ENCODE data around the gene AUTS2.

The AUTS2 gene

DNA sequence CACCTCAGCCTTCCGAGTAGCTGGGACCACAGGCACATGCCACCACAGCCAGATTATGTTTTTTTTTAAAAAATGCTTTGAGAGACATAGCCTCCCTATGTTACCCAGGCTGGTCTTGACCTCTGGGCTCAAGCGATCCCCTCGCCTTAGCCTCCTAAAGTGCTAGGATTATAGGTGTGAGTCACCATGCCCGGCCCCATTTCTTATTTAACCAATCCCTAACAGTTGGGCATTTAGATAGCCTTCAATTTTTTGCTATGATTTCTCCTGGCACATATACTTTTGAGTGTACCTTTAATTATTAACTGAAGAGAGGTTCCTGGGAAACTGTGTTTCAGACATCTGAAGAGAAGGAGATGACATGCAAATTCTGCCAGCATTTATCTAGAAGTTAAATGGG, 22.6 kb upstream of the AUTS2 start:
- no peak for TF ChIP-seq SUZ12 (IDR thresholded peaks at IDR 0.05; ENCODE audit: extremely low read depth, insufficient read depth, insufficient read length)
- no peak for TF ChIP-seq ZNF274 (IDR thresholded peaks at IDR 0.05; ENCODE audit: low read depth, low read length)
- TF ChIP-seq YY1 (IDR thresholded peaks at IDR 0.05; ENCODE audit: insufficient read depth, insufficient read length) = no peak

DNA sequence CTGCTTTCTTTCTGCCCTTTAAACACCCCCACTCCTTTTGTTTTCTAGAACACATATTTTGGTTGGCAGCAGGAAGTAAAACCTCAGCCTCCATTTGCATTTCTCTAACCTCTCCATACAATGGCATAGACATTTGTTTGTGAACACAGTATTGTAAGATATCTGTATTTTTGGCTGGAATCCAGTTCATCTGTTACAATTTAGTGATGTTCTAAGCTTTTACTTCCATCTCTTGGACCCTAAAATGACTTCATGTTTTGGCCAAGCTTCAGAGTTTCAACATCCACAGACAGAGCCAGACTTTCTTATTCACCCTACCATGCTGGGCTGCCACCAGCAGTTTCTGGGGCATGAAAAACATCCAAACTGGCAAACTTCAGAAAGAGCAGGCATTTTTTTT, 21.1 kb upstream of the AUTS2 start:
- no peak for TF ChIP-seq ZNF274 (IDR thresholded peaks at IDR 0.05; ENCODE audit: low read depth, low read length)
- no peak for TF ChIP-seq YY1 (IDR thresholded peaks at IDR 0.05; ENCODE audit: insufficient read depth, insufficient read length)
- no peak for TF ChIP-seq SUZ12 (IDR thresholded peaks at IDR 0.05; ENCODE audit: extremely low read depth, insufficient read depth, insufficient read length)
- Histone ChIP-seq H3K27me3 (ENCODE audit: insufficient read depth, insufficient read length) (no peaks in the 10 kb centered on the region), H3K36me3 (ENCODE audit: insufficient read depth, insufficient read length, low read length) (no peaks in the 10 kb centered on the region), H3K4me1 (ENCODE audit: insufficient read depth, insufficient read length) (no peaks in the 10 kb centered on the region), H3K4me3 (ENCODE audit: insufficient read length, low read depth) (no peak overlapping the region), H3K9ac (ENCODE audit: insufficient read length, low read depth) (no peak overlapping the region), H3K9me3 (ENCODE audit: insufficient read depth, low read length) (no peaks in the 10 kb centered on the region)
- no peak for DNase-seq (ENCODE audit: low read depth, low spot score)

More for the DNA sequence above, 22.6 kb upstream of the AUTS2 start:
- no peak for DNase-seq (ENCODE audit: low read depth, low spot score)
- Histone ChIP-seq H3K9me3 (ENCODE audit: insufficient read depth, low read length) (no peaks in the 10 kb centered on the region), H3K36me3 (ENCODE audit: insufficient read depth, insufficient read length, low read length) (no peaks in the 10 kb centered on the region), H3K4me3 (ENCODE audit: insufficient read length, low read depth) (no peak overlapping the region), H3K27me3 (ENCODE audit: insufficient read depth, insufficient read length) (no peaks in the 10 kb centered on the region), H3K9ac (ENCODE audit: insufficient read length, low read depth) (no peak overlapping the region), H3K4me1 (ENCODE audit: insufficient read depth, insufficient read length) (no peaks in the 10 kb centered on the region)

DNA sequence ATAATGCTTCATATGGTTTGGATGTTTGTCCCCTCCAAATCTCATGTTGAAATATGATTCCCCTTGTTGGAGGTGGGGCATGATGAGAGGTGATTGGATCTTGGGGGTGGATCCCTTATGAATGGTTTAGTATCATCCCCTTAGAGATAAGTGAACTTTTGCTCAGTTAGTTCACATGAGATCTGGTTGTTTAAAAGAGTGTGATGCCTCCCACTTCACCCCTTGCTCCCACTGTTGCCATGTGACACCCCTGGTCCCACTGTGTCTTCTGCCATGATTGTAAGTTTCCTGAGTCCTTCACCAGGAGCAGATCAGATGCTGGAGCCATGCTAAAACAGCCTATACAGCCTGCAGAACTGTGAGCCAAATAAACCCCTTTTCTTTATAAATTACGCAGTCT, 13.1 kb upstream of the AUTS2 start:
- TF ChIP-seq ZNF274 (IDR thresholded peaks at IDR 0.05; ENCODE audit: low read depth, low read length) = no peak
- TF ChIP-seq YY1 (IDR thresholded peaks at IDR 0.05; ENCODE audit: insufficient read depth, insufficient read length) = no peak
- TF ChIP-seq SUZ12 (IDR thresholded peaks at IDR 0.05; ENCODE audit: extremely low read depth, insufficient read depth, insufficient read length) = no peak

DNA sequence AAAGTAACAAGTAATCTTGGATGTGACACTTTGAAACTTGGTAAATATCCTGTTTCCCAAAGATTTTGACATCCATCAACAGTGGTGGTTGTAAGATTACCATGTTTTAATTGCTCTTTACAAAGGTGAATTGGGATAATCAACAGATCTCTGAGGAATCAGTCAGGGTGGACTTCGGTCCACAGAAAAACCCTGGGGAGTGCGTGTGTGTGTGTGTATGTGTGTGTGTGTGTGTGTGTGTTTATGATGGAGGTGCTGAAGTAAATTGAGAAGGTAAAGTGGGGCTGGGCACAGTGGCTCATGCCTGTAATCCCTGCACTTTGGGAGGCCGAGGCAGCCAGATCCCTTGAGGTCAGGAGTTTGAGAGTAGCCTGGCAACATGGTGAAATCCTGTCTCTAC, 12.0 kb upstream of the AUTS2 start:
- H3K36me3 ChIP-seq (ENCODE audit: insufficient read depth, insufficient read length, low read length) = no peaks in the 10 kb centered on the region
- no peak overlapping the region for H3K4me3 ChIP-seq (ENCODE audit: insufficient read length, low read depth)
- H3K4me1 ChIP-seq (ENCODE audit: insufficient read depth, insufficient read length) = no peaks in the 10 kb centered on the region
- no peak for DNase-seq (ENCODE audit: low read depth, low spot score)
- TF ChIP-seq ZNF274 (IDR thresholded peaks at IDR 0.05; ENCODE audit: low read depth, low read length) (no peak), YY1 (IDR thresholded peaks at IDR 0.05; ENCODE audit: insufficient read depth, insufficient read length) (no peak), SUZ12 (IDR thresholded peaks at IDR 0.05; ENCODE audit: extremely low read depth, insufficient read depth, insufficient read length) (no peak)
- H3K9me3 ChIP-seq (ENCODE audit: insufficient read depth, low read length) = peaks cover 6% of the 10 kb centered on the region; the same call in 1 of the 2 replicates
- H3K27me3 ChIP-seq (ENCODE audit: insufficient read depth, insufficient read length) = no peaks in the 10 kb centered on the region
- H3K9ac ChIP-seq (ENCODE audit: insufficient read length, low read depth) = no peak overlapping the region

More for the DNA sequence above, 13.1 kb upstream of the AUTS2 start:
- no peak overlapping the region for H3K9ac ChIP-seq (ENCODE audit: insufficient read length, low read depth)
- no peak overlapping the region for H3K4me3 ChIP-seq (ENCODE audit: insufficient read length, low read depth)
- no peaks in the 10 kb centered on the region for H3K36me3 ChIP-seq (ENCODE audit: insufficient read depth, insufficient read length, low read length)
- no peaks in the 10 kb centered on the region for H3K4me1 ChIP-seq (ENCODE audit: insufficient read depth, insufficient read length)
- H3K9me3 ChIP-seq (ENCODE audit: insufficient read depth, low read length) = no peaks in the 10 kb centered on the region
- H3K27me3 ChIP-seq (ENCODE audit: insufficient read depth, insufficient read length) = no peaks in the 10 kb centered on the region
- no peak for DNase-seq (ENCODE audit: low read depth, low spot score)

DNA sequence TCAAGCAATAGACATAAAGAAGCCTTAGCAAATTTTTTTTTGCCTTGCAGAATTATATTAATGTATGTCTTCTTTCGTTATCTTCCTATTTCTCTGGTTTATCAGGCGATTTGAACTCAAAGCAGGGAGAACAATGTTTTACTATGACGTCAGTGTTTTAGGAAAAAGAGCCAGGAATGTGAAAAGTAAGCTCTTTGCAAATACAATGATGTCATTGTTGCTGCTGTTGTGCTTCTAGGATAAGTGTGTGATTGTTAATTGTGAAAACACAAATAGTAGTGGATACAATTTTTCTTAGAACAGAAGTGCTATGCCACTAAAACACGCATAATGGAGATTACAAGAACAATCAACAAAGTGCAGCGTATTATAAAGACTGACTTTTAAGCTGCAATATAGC, 9.5 kb upstream of the AUTS2 start:
- Histone ChIP-seq H3K4me3 (ENCODE audit: insufficient read length, low read depth) (no peak overlapping the region), H3K27me3 (ENCODE audit: insufficient read depth, insufficient read length) (no peaks in the 10 kb centered on the region), H3K4me1 (ENCODE audit: insufficient read depth, insufficient read length) (no peaks in the 10 kb centered on the region), H3K36me3 (ENCODE audit: insufficient read depth, insufficient read length, low read length) (no peaks in the 10 kb centered on the region), H3K9me3 (ENCODE audit: insufficient read depth, low read length) (peaks cover 9% of the 10 kb centered on the region; the same call in 1 of the 2 replicates), H3K9ac (ENCODE audit: insufficient read length, low read depth) (no peak overlapping the region)
- DNase-seq (ENCODE audit: low read depth, low spot score) = no peak
- TF ChIP-seq YY1 (IDR thresholded peaks at IDR 0.05; ENCODE audit: insufficient read depth, insufficient read length) (no peak), ZNF274 (IDR thresholded peaks at IDR 0.05; ENCODE audit: low read depth, low read length) (no peak), SUZ12 (IDR thresholded peaks at IDR 0.05; ENCODE audit: extremely low read depth, insufficient read depth, insufficient read length) (no peak)

DNA sequence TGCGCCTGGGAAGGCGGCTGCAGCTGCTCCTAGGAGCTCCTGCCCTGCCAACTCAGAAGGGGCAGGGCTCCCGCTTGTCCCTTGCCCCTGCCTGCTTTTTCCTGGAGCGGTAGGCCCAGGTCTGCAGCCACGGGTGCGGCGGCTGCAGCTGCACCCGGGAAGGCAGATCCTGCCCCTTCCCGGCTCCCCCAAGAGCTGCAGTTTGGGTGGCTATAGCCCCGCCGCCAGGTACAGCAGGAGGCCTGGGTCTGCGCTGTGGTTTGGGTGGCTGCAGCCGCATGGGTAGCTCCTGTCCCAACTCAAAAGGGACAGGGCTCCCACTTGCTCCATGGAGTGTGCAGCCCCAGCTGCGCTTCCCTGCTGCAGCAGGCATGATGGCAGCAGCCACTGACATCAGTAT, 6.5 kb upstream of the AUTS2 start:
- no peak for DNase-seq (ENCODE audit: low read depth, low spot score)
- H3K9ac ChIP-seq (ENCODE audit: insufficient read length, low read depth) = no peak overlapping the region
- H3K4me3 ChIP-seq (ENCODE audit: insufficient read length, low read depth) = no peak overlapping the region
- no peaks in the 10 kb centered on the region for H3K36me3 ChIP-seq (ENCODE audit: insufficient read depth, insufficient read length, low read length)
- peaks cover 9% of the 10 kb centered on the region; the same call in 1 of the 2 replicates for H3K9me3 ChIP-seq (ENCODE audit: insufficient read depth, low read length)
- peaks cover 2% of the 10 kb centered on the region for H3K4me1 ChIP-seq (ENCODE audit: insufficient read depth, insufficient read length)
- no peak for TF ChIP-seq YY1 (IDR thresholded peaks at IDR 0.05; ENCODE audit: insufficient read depth, insufficient read length)
- no peak for TF ChIP-seq SUZ12 (IDR thresholded peaks at IDR 0.05; ENCODE audit: extremely low read depth, insufficient read depth, insufficient read length)
- no peak for TF ChIP-seq ZNF274 (IDR thresholded peaks at IDR 0.05; ENCODE audit: low read depth, low read length)
- peaks cover 22% of the 10 kb centered on the region for H3K27me3 ChIP-seq (ENCODE audit: insufficient read depth, insufficient read length)

DNA sequence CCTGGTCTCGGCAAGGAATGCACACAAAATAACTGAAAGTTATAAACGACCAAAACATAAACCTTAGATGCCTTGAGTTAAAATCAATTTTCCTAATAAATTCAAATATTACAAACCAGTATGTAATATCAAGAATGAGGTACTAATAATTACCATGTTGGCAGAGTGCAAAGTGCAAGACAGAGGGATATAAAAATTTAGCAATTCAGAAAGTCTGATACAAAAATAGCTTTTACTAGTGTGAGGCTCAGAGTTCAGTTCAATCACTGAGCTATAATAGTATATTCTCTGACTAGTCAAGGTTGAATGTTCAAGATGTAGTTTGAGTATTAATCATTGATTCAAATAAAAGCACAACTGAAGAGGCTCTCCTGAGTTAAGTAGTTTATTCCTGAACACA, 4.8 kb upstream of the AUTS2 start:
- H3K9ac ChIP-seq (ENCODE audit: insufficient read length, low read depth) = no peak overlapping the region
- peaks cover 26% of the 10 kb centered on the region for H3K27me3 ChIP-seq (ENCODE audit: insufficient read depth, insufficient read length)
- DNase-seq (ENCODE audit: low read depth, low spot score) = no peak
- H3K9me3 ChIP-seq (ENCODE audit: insufficient read depth, low read length) = peaks cover 9% of the 10 kb centered on the region; the same call in 1 of the 2 replicates
- H3K4me3 ChIP-seq (ENCODE audit: insufficient read length, low read depth) = no peak overlapping the region
- no peaks in the 10 kb centered on the region for H3K36me3 ChIP-seq (ENCODE audit: insufficient read depth, insufficient read length, low read length)
- no peak for TF ChIP-seq ZNF274 (IDR thresholded peaks at IDR 0.05; ENCODE audit: low read depth, low read length)
- no peak for TF ChIP-seq YY1 (IDR thresholded peaks at IDR 0.05; ENCODE audit: insufficient read depth, insufficient read length)
- TF ChIP-seq SUZ12 (IDR thresholded peaks at IDR 0.05; ENCODE audit: extremely low read depth, insufficient read depth, insufficient read length) = no peak
- H3K4me1 ChIP-seq (ENCODE audit: insufficient read depth, insufficient read length) = peaks cover 3% of the 10 kb centered on the region
